Measurements from ENCODE around the gene PRRG1.
"Not testable (repeated sequence)": the region's sequence is repeated elsewhere in the genome, so short reads cannot be mapped to it uniquely, and the experiment has no call there.

The PRRG1 gene

DNA sequence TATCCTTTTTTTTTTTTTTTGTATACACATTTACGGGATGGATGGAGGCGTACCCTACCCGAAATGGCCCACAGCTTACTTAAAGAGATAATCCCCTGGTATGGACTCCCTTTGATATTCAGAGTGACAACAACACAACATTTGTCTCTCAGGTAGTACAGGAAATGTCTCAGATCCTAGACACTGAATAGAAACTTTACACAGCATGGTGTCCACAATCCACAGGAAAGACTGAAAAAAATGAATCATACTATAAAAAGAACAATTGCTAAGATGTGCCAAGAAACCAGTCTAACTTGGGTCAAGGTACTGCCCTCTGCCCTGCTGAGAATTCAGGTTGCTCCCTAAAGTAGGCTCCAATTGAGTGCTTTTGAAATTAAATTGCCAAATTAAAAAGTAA, 121.5 kb downstream of the PRRG1 start:
- DNase-seq: no peak
- no peak for ATAC-seq

DNA sequence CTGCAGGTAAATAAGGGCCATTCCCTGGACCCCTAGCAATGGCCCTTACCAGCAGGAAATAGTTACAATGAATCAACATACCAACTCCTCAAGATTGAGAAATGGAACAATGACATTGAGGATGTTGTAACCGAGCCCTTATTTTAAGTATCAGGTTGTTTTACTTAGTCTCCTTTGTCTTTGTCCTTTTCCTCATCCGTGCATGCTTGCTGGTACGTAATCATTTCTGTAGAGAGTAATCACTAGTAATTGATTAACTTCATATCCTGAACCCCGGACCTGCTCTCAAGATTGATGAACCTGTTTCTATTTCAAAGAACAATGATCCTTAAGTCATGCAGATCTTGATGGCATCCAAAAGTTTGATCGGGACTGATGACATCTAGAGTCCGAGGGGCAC, 123.7 kb downstream of the PRRG1 start:
- DNase-seq: no peak
- no peak for ATAC-seq

- no peak for DNase-seq
- ATAC-seq: no peak
Measured at GRCh38 chrX:37474478-37474877, 125.3 kb downstream of the PRRG1 start.

DNA sequence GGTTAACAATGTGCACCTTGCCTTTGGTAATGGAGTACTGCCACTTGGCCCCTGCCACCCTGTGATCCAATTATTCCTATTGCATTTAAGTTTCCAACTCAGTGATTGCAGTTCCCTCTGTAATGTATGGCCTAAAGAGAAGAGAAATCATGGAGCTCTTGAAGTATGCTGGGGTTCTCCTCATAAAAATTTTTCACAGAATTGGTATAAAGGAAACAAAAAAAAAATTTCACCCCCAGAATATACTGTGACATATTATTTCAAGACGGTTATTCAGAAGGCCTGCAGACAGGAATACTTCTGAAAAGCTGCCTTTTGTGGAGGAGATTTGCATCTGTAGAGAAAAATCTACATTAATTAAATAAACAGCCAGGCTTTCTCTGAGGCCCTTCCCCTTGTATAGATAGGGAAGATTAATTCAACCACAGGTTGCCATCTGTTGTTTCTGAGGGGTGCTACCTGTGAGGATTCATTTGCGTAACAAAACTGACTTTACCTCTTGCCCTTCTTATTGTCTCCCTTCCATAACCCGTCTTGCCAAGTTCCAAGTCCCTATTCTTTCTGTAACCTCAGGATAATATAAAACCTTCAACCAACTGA, 127.5 kb downstream of the PRRG1 start:
- ATAC-seq: no peak

DNA sequence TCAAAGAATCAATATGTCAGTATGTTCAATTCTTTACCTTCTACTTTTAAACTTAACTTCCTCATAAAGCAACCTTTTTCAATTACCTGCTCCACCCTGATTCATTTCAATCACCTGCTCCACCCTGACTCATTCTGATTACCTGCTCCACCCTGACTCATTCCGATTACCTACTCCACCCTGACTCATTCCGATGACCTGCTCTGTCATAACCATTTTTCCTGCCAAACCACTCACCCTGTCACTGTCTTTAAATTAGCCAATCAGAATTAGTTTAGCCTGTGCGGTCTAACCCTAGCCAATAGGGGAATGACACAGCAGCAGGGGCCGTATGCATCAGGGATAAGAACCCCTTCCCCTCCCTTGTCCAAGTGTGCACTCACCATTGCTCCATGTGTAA, 135.2 kb downstream of the PRRG1 start:
- DNase-seq, ATAC-seq: not testable (repeated sequence)

More for the DNA sequence above, 127.5 kb downstream of the PRRG1 start:
- DNase-seq: no peak

GRCh38 chrX:37485429-37485828, 136.3 kb downstream of the PRRG1 start:
- ATAC-seq (no peak), DNase-seq (no peak)

DNA sequence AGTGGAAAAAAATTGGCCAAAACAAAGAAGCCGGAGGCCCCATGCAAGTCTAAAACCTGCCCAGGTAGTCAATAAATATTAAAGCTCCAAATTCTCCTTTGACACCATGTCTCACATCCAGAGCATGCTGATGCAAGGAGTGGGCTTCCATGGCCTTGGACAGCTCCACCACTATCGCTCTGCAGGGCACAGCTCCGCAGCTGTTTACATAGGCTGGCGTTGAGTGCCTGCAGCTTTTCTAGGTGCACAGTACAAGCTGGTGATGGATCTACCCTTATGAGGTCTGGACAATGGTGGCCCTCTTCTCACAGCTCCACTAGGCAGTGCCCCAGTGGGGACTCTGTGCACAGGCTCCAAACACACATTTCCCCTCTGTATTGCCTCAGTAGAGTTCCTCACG, 138.1 kb downstream of the PRRG1 start:
- ATAC-seq: no peak
- no peak for DNase-seq

GRCh38 chrX:37488323-37488722, 139.2 kb downstream of the PRRG1 start:
- ATAC-seq (no peak), DNase-seq (no peak)

DNA sequence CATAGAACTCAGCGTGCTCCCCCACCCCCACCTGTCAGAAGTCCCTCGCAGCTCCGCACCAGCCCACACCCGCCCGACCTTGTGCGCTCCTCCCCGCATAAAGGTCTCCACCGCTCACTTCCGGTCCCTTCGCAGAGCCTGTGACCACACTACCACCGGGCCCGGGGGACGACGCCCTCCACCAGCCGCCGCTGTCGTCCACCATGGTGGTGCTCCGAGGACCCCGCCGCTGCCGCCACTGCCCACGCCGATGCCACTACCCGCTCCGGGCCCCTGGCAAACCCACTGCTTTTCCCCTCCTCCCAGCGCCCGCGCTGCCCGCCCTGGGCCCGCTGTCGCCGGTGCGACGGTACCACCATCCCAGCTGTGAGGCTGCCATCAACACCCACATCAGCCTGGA, 142.5 kb downstream of the PRRG1 start:
- no peak for DNase-seq
- no peak for ATAC-seq

- ATAC-seq, DNase-seq: not testable (repeated sequence)
Measured at GRCh38 chrX:37495760-37496159, 146.6 kb downstream of the PRRG1 start.

GRCh38 chrX:37497126-37497525, 148.0 kb downstream of the PRRG1 start:
- not testable (repeated sequence) for DNase-seq, ATAC-seq

GRCh38 chrX:37498323-37498722, 149.2 kb downstream of the PRRG1 start:
- ATAC-seq, DNase-seq: not testable (repeated sequence)

DNA sequence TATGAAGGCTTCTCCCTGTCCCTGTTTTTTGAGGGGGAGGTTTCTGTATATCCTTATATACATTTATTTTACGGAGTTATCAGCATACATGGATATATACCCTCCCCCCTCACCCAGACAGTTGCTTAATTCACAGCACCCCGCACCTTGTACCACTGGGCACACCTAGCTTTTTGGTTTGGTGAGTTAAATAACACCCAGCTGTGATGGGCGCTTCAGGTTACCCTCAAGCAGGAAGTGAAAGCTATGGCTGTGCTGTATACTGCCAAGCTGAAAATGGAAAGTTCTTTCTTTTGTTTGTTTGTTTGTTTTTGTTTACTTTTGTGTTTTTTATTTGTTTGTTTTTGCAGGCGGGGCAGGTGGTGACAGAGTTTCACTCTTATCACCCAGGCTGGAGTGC, 150.5 kb downstream of the PRRG1 start:
- not testable (repeated sequence) for ATAC-seq, DNase-seq

GRCh38 chrX:37504991-37505390, 155.8 kb downstream of the PRRG1 start:
- no peak for ATAC-seq
- no peak for DNase-seq

All from stimulated activated naive CD8-positive, alpha-beta T cell treated with anti-CD3 and anti-CD28 coated beads, Interleukin-15, Interleukin-2, amounts not matched to agents 100 U/mL and 50 U/mL, for 24 hours (primary cell).